Measurements from ENCODE around the gene TBC1D21. TPM values are rescaled to one million over a fixed set of nuclear protein-coding genes. Genes with fewer than 3 reads are reported as not detected.

The TBC1D21 gene
- total and polyA plus RNA-seq, 9 donors = not detected

- peak; percentile 73 for DNase-seq
- Histone ChIP-seq H3K9me3 (replicated peaks; ENCODE audit: control insufficient read depth, low read depth, low read length) (no peaks in the 10 kb centered on the region), H3K36me3 (ENCODE audit: control insufficient read depth, insufficient read depth, low read length) (no peaks in the 10 kb centered on the region), H3K27me3 (ENCODE audit: control insufficient read depth, insufficient read depth, low read length) (no peaks in the 10 kb centered on the region), H3K4me1 (ENCODE audit: control insufficient read depth, insufficient read depth, low read length) (peaks cover 56% of the 10 kb centered on the region), H3K27ac (ENCODE audit: low read length) (peak overlapping the region; percentile 29), H3K4me3 (ENCODE audit: low read length) (no peak overlapping the region)
- WGBS (ENCODE audit: insufficient coverage) = 11% methylated on average over 7 of the region's 19 CpGs
Measured at GRCh38 chr15:73922186-73923151, 49.1 kb downstream of the TBC1D21 start.

GRCh38 chr15:73923156-73923487, 49.8 kb downstream of the TBC1D21 start:
- Histone ChIP-seq H3K27me3 (ENCODE audit: control insufficient read depth, insufficient read depth, low read length) (peaks cover 3% of the 10 kb centered on the region), H3K27ac (ENCODE audit: low read length) (no peak overlapping the region), H3K9me3 (replicated peaks; ENCODE audit: control insufficient read depth, low read depth, low read length) (no peaks in the 10 kb centered on the region), H3K4me3 (ENCODE audit: low read length) (no peak overlapping the region), H3K36me3 (ENCODE audit: control insufficient read depth, insufficient read depth, low read length) (no peaks in the 10 kb centered on the region), H3K4me1 (ENCODE audit: control insufficient read depth, insufficient read depth, low read length) (peaks cover 60% of the 10 kb centered on the region)
- no peak for DNase-seq
- 41% methylated on average over 6 of the region's 7 CpGs for WGBS (ENCODE audit: insufficient coverage)

GRCh38 chr15:73923488-73924164, 50.3 kb downstream of the TBC1D21 start:
- H3K27ac ChIP-seq (ENCODE audit: low read length) = peak overlapping the region; percentile 69
- no peak for DNase-seq
- no peak overlapping the region for H3K4me3 ChIP-seq (ENCODE audit: low read length)
- peaks cover 6% of the 10 kb centered on the region for H3K27me3 ChIP-seq (ENCODE audit: control insufficient read depth, insufficient read depth, low read length)
- no CpG with 5 or more reads among the region's 6 CpGs for WGBS (ENCODE audit: insufficient coverage)
- peaks cover 63% of the 10 kb centered on the region for H3K4me1 ChIP-seq (ENCODE audit: control insufficient read depth, insufficient read depth, low read length)
- H3K9me3 ChIP-seq (replicated peaks; ENCODE audit: control insufficient read depth, low read depth, low read length) = no peaks in the 10 kb centered on the region
- H3K36me3 ChIP-seq (ENCODE audit: control insufficient read depth, insufficient read depth, low read length) = no peaks in the 10 kb centered on the region

GRCh38 chr15:73924171-73924921, 51.0 kb downstream of the TBC1D21 start:
- Histone ChIP-seq H3K4me1 (ENCODE audit: control insufficient read depth, insufficient read depth, low read length) (peaks cover 70% of the 10 kb centered on the region), H3K9me3 (replicated peaks; ENCODE audit: control insufficient read depth, low read depth, low read length) (no peaks in the 10 kb centered on the region), H3K36me3 (ENCODE audit: control insufficient read depth, insufficient read depth, low read length) (no peaks in the 10 kb centered on the region), H3K27ac (ENCODE audit: low read length) (peak overlapping the region; percentile 70), H3K4me3 (ENCODE audit: low read length) (no peak overlapping the region), H3K27me3 (ENCODE audit: control insufficient read depth, insufficient read depth, low read length) (peaks cover 10% of the 10 kb centered on the region)
- 3% methylated on average over 10 of the region's 12 CpGs for WGBS (ENCODE audit: insufficient coverage)
- DNase-seq = peak; percentile 79

GRCh38 chr15:73925848-73926218, 52.5 kb downstream of the TBC1D21 start:
- 24% methylated on average over 6 of the region's 8 CpGs for WGBS (ENCODE audit: insufficient coverage)
- Histone ChIP-seq H3K27me3 (ENCODE audit: control insufficient read depth, insufficient read depth, low read length) (peaks cover 10% of the 10 kb centered on the region), H3K27ac (ENCODE audit: low read length) (no peak overlapping the region), H3K9me3 (replicated peaks; ENCODE audit: control insufficient read depth, low read depth, low read length) (no peaks in the 10 kb centered on the region), H3K4me3 (ENCODE audit: low read length) (peak overlapping the region; percentile 50), H3K36me3 (ENCODE audit: control insufficient read depth, insufficient read depth, low read length) (no peaks in the 10 kb centered on the region), H3K4me1 (ENCODE audit: control insufficient read depth, insufficient read depth, low read length) (peaks cover 84% of the 10 kb centered on the region)
- DNase-seq = no peak

- H3K4me1 ChIP-seq (ENCODE audit: control insufficient read depth, insufficient read depth, low read length) = peaks cover 88% of the 10 kb centered on the region
- no peaks in the 10 kb centered on the region for H3K9me3 ChIP-seq (replicated peaks; ENCODE audit: control insufficient read depth, low read depth, low read length)
- under 1% methylated on average over 47 of the region's 47 CpGs for WGBS (ENCODE audit: insufficient coverage)
- peaks cover 10% of the 10 kb centered on the region for H3K27me3 ChIP-seq (ENCODE audit: control insufficient read depth, insufficient read depth, low read length)
- H3K4me3 ChIP-seq (ENCODE audit: low read length) = peak within 1 kb of the TSS; percentile 50
- peak within 1 kb of the TSS; percentile 77 for H3K27ac ChIP-seq (ENCODE audit: low read length)
- peak; percentile 89 for DNase-seq
- H3K36me3 ChIP-seq (ENCODE audit: control insufficient read depth, insufficient read depth, low read length) = no peaks in the 10 kb centered on the region
Measured at GRCh38 chr15:73926219-73927002, 53.0 kb downstream of the TBC1D21 start, which contains the start of gene LOXL1. Gene LOXL1, plus strand, starts transcription at chr15:73926462. Its CDS starts 322 bp downstream, at chr15:73926784.

GRCh38 chr15:73927003-73927475, 53.7 kb downstream of the TBC1D21 start:
- DNase-seq = peak; percentile 56
- under 1% methylated on average over 64 of the region's 65 CpGs for WGBS (ENCODE audit: insufficient coverage)
- Histone ChIP-seq H3K27me3 (ENCODE audit: control insufficient read depth, insufficient read depth, low read length) (peaks cover 10% of the 10 kb centered on the region), H3K4me3 (ENCODE audit: low read length) (peak overlapping the region; percentile 50), H3K4me1 (ENCODE audit: control insufficient read depth, insufficient read depth, low read length) (peaks cover 82% of the 10 kb centered on the region), H3K27ac (ENCODE audit: low read length) (peak overlapping the region; percentile 77), H3K9me3 (replicated peaks; ENCODE audit: control insufficient read depth, low read depth, low read length) (no peaks in the 10 kb centered on the region), H3K36me3 (ENCODE audit: control insufficient read depth, insufficient read depth, low read length) (no peaks in the 10 kb centered on the region)

GRCh38 chr15:73927476-73928240, 54.3 kb downstream of the TBC1D21 start:
- peak; percentile 58 for DNase-seq
- H3K9me3 ChIP-seq (replicated peaks; ENCODE audit: control insufficient read depth, low read depth, low read length) = no peaks in the 10 kb centered on the region
- WGBS (ENCODE audit: insufficient coverage) = under 1% methylated on average over 70 of the region's 78 CpGs
- peaks cover 75% of the 10 kb centered on the region for H3K4me1 ChIP-seq (ENCODE audit: control insufficient read depth, insufficient read depth, low read length)
- H3K36me3 ChIP-seq (ENCODE audit: control insufficient read depth, insufficient read depth, low read length) = no peaks in the 10 kb centered on the region
- peak overlapping the region; percentile 50 for H3K4me3 ChIP-seq (ENCODE audit: low read length)
- no peak overlapping the region for H3K27ac ChIP-seq (ENCODE audit: low read length)
- peaks cover 10% of the 10 kb centered on the region for H3K27me3 ChIP-seq (ENCODE audit: control insufficient read depth, insufficient read depth, low read length)

GRCh38 chr15:73928241-73928579, 54.8 kb downstream of the TBC1D21 start:
- Histone ChIP-seq H3K27ac (ENCODE audit: low read length) (no peak overlapping the region), H3K9me3 (replicated peaks; ENCODE audit: control insufficient read depth, low read depth, low read length) (no peaks in the 10 kb centered on the region), H3K4me3 (ENCODE audit: low read length) (peak overlapping the region; percentile 50), H3K4me1 (ENCODE audit: control insufficient read depth, insufficient read depth, low read length) (peaks cover 70% of the 10 kb centered on the region), H3K36me3 (ENCODE audit: control insufficient read depth, insufficient read depth, low read length) (no peaks in the 10 kb centered on the region), H3K27me3 (ENCODE audit: control insufficient read depth, insufficient read depth, low read length) (peaks cover 10% of the 10 kb centered on the region)
- WGBS (ENCODE audit: insufficient coverage) = 81% methylated on average over 3 of the region's 3 CpGs
- no peak for DNase-seq
